ENCODE data around the gene LRP1. TPM values are rescaled to one million over a fixed set of nuclear protein-coding genes. Genes with fewer than 3 reads are reported as not detected.

The LRP1 gene
- total and polyA plus RNA-seq, 2 of the 13 experiments (the other 11 are each of a cell fraction or from before 2014, with no cell fraction given): 14.7 to 30.8 TPM

GRCh38 chr12:57127726-57128518, at the start of gene LRP1 (continued):
- TF ChIP-seq, protein P1, sequence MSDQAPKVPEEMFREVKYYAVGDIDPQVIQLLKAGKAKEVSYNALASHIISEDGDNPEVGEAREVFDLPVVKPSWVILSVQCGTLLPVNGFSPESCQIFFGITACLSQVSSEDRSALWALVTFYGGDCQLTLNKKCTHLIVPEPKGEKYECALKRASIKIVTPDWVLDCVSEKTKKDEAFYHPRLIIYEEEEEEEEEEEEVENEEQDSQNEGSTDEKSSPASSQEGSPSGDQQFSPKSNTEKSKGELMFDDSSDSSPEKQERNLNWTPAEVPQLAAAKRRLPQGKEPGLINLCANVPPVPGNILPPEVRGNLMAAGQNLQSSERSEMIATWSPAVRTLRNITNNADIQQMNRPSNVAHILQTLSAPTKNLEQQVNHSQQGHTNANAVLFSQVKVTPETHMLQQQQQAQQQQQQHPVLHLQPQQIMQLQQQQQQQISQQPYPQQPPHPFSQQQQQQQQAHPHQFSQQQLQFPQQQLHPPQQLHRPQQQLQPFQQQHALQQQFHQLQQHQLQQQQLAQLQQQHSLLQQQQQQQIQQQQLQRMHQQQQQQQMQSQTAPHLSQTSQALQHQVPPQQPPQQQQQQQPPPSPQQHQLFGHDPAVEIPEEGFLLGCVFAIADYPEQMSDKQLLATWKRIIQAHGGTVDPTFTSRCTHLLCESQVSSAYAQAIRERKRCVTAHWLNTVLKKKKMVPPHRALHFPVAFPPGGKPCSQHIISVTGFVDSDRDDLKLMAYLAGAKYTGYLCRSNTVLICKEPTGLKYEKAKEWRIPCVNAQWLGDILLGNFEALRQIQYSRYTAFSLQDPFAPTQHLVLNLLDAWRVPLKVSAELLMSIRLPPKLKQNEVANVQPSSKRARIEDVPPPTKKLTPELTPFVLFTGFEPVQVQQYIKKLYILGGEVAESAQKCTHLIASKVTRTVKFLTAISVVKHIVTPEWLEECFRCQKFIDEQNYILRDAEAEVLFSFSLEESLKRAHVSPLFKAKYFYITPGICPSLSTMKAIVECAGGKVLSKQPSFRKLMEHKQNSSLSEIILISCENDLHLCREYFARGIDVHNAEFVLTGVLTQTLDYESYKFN (CRISPR knock-in tag; conservative IDR thresholded peaks at IDR 0.05): peak; percentile 42
- TF ChIP-seq RBM22 (optimal IDR thresholded peaks at IDR 0.05; ENCODE audit: low read length): no peak
- TF ChIP-seq NR0B2 (CRISPR knock-in tag; IDR thresholded peaks at IDR 0.05): 0 out of 2 replicates have a peak, but pooled peaks have one; percentile 34
- TF ChIP-seq ZSCAN25 (CRISPR knock-in tag; IDR thresholded peaks at IDR 0.05): 0 out of 2 replicates have a peak, but pooled peaks have one; percentile 15
- TF ChIP-seq GRHL1 (CRISPR knock-in tag; conservative IDR thresholded peaks at IDR 0.05): no peak
- peak; percentile 24 for TF ChIP-seq HNRNPLL (IDR thresholded peaks at IDR 0.05; ENCODE audit: low read depth, low read length, poor library complexity, severe bottlenecking)
- 0 out of 2 replicates have a peak, but pooled peaks have one; percentile 42 for TF ChIP-seq MAZ (IDR thresholded peaks at IDR 0.05; ENCODE audit: borderline replicate concordance, low read depth, low read length)
- TF ChIP-seq MAZ (CRISPR knock-in tag; IDR thresholded peaks at IDR 0.05; ENCODE audit: low read depth): peak; percentile 36; the same call in 1 of the 2 replicates
- TF ChIP-seq FOXP1 (IDR thresholded peaks at IDR 0.05): no peak
- TF ChIP-seq FOXP1 (CRISPR knock-in tag; IDR thresholded peaks at IDR 0.05): peak; percentile 8; the same call in 1 of the 2 replicates
- TF ChIP-seq MTA1 (CRISPR knock-in tag; IDR thresholded peaks at IDR 0.05; ENCODE audit: borderline replicate concordance): no peak
- TF ChIP-seq ZNF746 (CRISPR knock-in tag; IDR thresholded peaks at IDR 0.05): peak; percentile 47; the same call in 1 of the 2 replicates
- TF ChIP-seq MEIS1 (CRISPR knock-in tag; IDR thresholded peaks at IDR 0.05; ENCODE audit: borderline replicate concordance): no peak
- TF ChIP-seq ZNF484 (CRISPR knock-in tag; IDR thresholded peaks at IDR 0.05; ENCODE audit: borderline replicate concordance, low read depth): no peak
- TF ChIP-seq ZSCAN5A (CRISPR knock-in tag; IDR thresholded peaks at IDR 0.05; ENCODE audit: borderline replicate concordance): 0 out of 2 replicates have a peak, but pooled peaks have one; percentile 20
- peak; percentile 14; the same call in 1 of the 2 replicates for TF ChIP-seq SMYD3 (CRISPR knock-in tag; IDR thresholded peaks at IDR 0.05)
- no peak for TF ChIP-seq ZFAT (CRISPR knock-in tag; conservative IDR thresholded peaks at IDR 0.05)
- no peak for TF ChIP-seq CAMTA2 (CRISPR knock-in tag; IDR thresholded peaks at IDR 0.05; ENCODE audit: borderline replicate concordance)
- TF ChIP-seq YEATS2 (CRISPR knock-in tag; IDR thresholded peaks at IDR 0.05; ENCODE audit: borderline replicate concordance): peak; percentile 59; the same call in 1 of the 2 replicates
- TF ChIP-seq JUN (CRISPR knock-in tag; IDR thresholded peaks at IDR 0.05): no peak

Data from HepG2 (cell line).